SK-N-SH (cell line): Measurements from ENCODE around the gene GRIP2.

Source experiments
- JUND ChIP-seq: IDR thresholded peaks from 2 replicates; pipeline ENCODE4 v1.4.0; 2012
- MEF2A ChIP-seq: IDR thresholded peaks from 2 replicates; pipeline ENCODE4 v1.4.0; 2012; ENCODE audit warnings: low read depth, borderline replicate concordance
- POLR2AphosphoS5 ChIP-seq: IDR thresholded peaks from 2 replicates; pipeline ENCODE4 v1.6.1; 2012; ENCODE audit warnings: low read depth, low read length
- RFX5 ChIP-seq: IDR thresholded peaks from 2 replicates; pipeline ENCODE4 v1.6.1; 2012; ENCODE audit warnings: mild to moderate bottlenecking, improper control_type of control experiment, low read length
- SMC3 ChIP-seq: IDR thresholded peaks from 2 replicates; pipeline ENCODE4 v1.6.1; 2012; ENCODE audit warnings: low read depth, low read length, improper control_type of control experiment
- TCF12 ChIP-seq: IDR thresholded peaks from 2 replicates; pipeline ENCODE4 v1.4.0; 2012
- TEAD4 ChIP-seq: IDR thresholded peaks from 2 replicates; pipeline ENCODE4 v1.4.0; 2012; ENCODE audit warnings: mild to moderate bottlenecking, borderline replicate concordance; ENCODE audit not compliant: insufficient read depth
- USF2 ChIP-seq: fragments of 150-350 bp; IDR thresholded peaks from 2 replicates; pipeline ENCODE4 v1.6.1; 2017; ENCODE audit warnings: antibody characterized with exemption, low read length, low read depth, borderline replicate concordance
- TF ChIP-seq, protein P1 (sequence below): fragments of 200-600 bp; sonication (generic); IDR thresholded peaks from 2 replicates; pipeline ENCODE4 v1.6.1; 2017; ENCODE audit warnings: antibody characterized with exemption, mild to moderate bottlenecking, moderate library complexity
- TF ChIP-seq, protein P2 (sequence below): IDR thresholded peaks from 2 replicates; pipeline ENCODE4 v1.6.1; 2012; ENCODE audit warnings: mild to moderate bottlenecking, low read depth, low read length, moderate library complexity

DNA sequence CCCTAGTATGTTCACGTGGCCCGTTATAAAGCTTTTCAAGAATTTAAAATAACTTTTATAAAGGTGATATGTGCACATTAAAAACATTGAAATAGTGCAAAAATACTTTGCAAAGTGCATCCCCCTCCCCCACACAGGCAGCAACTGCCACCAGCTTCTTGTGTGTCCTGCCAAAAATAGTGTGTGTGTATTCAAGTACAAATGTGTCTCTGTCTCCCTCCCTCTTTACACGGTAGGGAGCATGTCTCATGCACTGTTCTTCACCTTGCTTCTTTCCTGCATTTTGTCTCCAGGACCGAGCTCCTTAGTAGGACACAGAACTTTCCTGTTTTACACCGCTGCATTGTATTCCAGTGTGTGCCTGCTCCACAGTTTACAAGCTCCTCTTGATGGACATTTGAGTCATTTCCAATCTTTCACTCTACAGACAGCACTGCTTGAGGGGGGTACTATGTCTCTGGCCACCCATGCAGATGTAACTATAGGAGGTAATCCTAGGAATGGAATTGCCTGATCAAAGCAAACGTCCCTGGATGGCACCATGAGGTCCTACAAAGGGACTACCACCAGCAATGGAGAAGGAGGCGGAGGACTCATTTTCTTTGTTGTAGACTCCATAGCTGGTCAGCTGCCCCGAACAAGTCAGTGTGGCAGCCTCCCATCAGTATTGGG lies 85.4 kb downstream of the GRIP2 start:
- TF ChIP-seq, protein P1, sequence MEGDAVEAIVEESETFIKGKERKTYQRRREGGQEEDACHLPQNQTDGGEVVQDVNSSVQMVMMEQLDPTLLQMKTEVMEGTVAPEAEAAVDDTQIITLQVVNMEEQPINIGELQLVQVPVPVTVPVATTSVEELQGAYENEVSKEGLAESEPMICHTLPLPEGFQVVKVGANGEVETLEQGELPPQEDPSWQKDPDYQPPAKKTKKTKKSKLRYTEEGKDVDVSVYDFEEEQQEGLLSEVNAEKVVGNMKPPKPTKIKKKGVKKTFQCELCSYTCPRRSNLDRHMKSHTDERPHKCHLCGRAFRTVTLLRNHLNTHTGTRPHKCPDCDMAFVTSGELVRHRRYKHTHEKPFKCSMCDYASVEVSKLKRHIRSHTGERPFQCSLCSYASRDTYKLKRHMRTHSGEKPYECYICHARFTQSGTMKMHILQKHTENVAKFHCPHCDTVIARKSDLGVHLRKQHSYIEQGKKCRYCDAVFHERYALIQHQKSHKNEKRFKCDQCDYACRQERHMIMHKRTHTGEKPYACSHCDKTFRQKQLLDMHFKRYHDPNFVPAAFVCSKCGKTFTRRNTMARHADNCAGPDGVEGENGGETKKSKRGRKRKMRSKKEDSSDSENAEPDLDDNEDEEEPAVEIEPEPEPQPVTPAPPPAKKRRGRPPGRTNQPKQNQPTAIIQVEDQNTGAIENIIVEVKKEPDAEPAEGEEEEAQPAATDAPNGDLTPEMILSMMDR: no peak
- TF ChIP-seq SMC3: no peak
- TF ChIP-seq RFX5: no peak
- no peak for TF ChIP-seq JUND
- TF ChIP-seq TCF12: no peak
- no peak for TF ChIP-seq POLR2AphosphoS5
- TF ChIP-seq TEAD4: no peak
- TF ChIP-seq, protein P2, sequence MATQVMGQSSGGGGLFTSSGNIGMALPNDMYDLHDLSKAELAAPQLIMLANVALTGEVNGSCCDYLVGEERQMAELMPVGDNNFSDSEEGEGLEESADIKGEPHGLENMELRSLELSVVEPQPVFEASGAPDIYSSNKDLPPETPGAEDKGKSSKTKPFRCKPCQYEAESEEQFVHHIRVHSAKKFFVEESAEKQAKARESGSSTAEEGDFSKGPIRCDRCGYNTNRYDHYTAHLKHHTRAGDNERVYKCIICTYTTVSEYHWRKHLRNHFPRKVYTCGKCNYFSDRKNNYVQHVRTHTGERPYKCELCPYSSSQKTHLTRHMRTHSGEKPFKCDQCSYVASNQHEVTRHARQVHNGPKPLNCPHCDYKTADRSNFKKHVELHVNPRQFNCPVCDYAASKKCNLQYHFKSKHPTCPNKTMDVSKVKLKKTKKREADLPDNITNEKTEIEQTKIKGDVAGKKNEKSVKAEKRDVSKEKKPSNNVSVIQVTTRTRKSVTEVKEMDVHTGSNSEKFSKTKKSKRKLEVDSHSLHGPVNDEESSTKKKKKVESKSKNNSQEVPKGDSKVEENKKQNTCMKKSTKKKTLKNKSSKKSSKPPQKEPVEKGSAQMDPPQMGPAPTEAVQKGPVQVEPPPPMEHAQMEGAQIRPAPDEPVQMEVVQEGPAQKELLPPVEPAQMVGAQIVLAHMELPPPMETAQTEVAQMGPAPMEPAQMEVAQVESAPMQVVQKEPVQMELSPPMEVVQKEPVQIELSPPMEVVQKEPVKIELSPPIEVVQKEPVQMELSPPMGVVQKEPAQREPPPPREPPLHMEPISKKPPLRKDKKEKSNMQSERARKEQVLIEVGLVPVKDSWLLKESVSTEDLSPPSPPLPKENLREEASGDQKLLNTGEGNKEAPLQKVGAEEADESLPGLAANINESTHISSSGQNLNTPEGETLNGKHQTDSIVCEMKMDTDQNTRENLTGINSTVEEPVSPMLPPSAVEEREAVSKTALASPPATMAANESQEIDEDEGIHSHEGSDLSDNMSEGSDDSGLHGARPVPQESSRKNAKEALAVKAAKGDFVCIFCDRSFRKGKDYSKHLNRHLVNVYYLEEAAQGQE: no peak
- TF ChIP-seq MEF2A: no peak
- TF ChIP-seq USF2: no peak
